Neural progenitor cell (in vitro differentiated cells): ENCODE results near the gene ZDBF2.
"Not testable (repeated sequence)": the region's sequence is repeated elsewhere in the genome, so short reads cannot be mapped to it uniquely, and the experiment has no call there.

Experiments
- EZH2phosphoT487 ChIP-seq: fragments of 200-600 bp; sonication (generic); IDR thresholded peaks from 2 replicates; pipeline ENCODE4 v1.6.1; 2017; ENCODE audit warnings: antibody characterized with exemption
- TF ChIP-seq, protein P1 (sequence below): fragments of 200-600 bp; sonication (generic); IDR thresholded peaks from 2 replicates; pipeline ENCODE4 v1.5.1; 2017; ENCODE audit warnings: antibody characterized with exemption, mild to moderate bottlenecking

DNA sequence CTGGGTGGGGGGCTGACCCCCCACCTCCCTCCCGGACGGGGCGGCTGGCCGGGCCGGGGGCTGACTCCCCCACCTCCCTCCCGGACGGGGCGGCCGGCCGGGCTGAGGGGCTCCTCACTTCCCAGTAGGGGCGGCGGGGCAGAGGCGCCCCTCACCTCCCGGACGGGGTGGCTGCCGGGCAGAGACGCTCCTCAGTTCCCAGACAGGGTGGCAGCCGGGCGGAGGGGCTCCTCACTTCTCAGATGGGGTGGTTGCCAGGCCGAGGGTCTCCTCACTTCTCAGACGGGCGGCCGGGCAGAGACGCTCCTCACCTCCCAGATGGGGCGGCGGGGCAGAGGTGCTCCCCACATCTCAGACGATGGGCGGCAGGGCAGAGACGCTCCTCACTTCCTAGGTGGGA is 82.4 kb downstream of the ZDBF2 start:
- TF ChIP-seq, protein P1, sequence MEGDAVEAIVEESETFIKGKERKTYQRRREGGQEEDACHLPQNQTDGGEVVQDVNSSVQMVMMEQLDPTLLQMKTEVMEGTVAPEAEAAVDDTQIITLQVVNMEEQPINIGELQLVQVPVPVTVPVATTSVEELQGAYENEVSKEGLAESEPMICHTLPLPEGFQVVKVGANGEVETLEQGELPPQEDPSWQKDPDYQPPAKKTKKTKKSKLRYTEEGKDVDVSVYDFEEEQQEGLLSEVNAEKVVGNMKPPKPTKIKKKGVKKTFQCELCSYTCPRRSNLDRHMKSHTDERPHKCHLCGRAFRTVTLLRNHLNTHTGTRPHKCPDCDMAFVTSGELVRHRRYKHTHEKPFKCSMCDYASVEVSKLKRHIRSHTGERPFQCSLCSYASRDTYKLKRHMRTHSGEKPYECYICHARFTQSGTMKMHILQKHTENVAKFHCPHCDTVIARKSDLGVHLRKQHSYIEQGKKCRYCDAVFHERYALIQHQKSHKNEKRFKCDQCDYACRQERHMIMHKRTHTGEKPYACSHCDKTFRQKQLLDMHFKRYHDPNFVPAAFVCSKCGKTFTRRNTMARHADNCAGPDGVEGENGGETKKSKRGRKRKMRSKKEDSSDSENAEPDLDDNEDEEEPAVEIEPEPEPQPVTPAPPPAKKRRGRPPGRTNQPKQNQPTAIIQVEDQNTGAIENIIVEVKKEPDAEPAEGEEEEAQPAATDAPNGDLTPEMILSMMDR: not testable (repeated sequence)
- not testable (repeated sequence) for TF ChIP-seq EZH2phosphoT487
